Endodermal cell (in vitro differentiated cells): Measurements from ENCODE around the gene CYP17A1. TPM values are rescaled to one million over a fixed set of nuclear protein-coding genes. Genes with fewer than 3 reads are reported as not detected.

Source experiments
- DNase-seq: peaks from one replicate; pipeline ENCODE4 v3.0.0-alpha.2; 2017
- H3K27ac ChIP-seq: 2 replicates; pipeline ENCODE4 v1.5.1; 2013; ENCODE audit warnings: mild to moderate bottlenecking, low read depth, low read length, moderate library complexity
- H3K27me3 ChIP-seq: 2 replicates; pipeline ENCODE4 v1.6.1; 2013; ENCODE audit warnings: mild to moderate bottlenecking, low read length, moderate library complexity; ENCODE audit not compliant: insufficient read depth, control insufficient read depth, poor library complexity, severe bottlenecking
- H3K36me3 ChIP-seq: 2 replicates; pipeline ENCODE4 v1.7.0; 2013; ENCODE audit warnings: mild to moderate bottlenecking, low read length, moderate library complexity; ENCODE audit not compliant: control insufficient read depth, insufficient read depth
- H3K4me1 ChIP-seq: one replicate; pipeline ENCODE4 v1.7.0; 2013; ENCODE audit warnings: low read length; ENCODE audit not compliant: control insufficient read depth, insufficient read depth
- H3K4me3 ChIP-seq: 2 replicates; pipeline ENCODE4 v1.5.1; 2013; ENCODE audit warnings: mild to moderate bottlenecking, low read length, moderate library complexity
- H3K9ac ChIP-seq: 2 replicates; pipeline ENCODE4 v1.6.1; 2013; ENCODE audit warnings: mild to moderate bottlenecking, low read length, moderate library complexity; ENCODE audit not compliant: poor library complexity, severe bottlenecking; ENCODE audit errors: extremely low read depth
- H3K9me3 ChIP-seq: 2 replicates; pipeline ENCODE4 v1.6.1; 2013; ENCODE audit warnings: mild to moderate bottlenecking, low read length, moderate library complexity; ENCODE audit not compliant: control insufficient read depth
- H3K27ac Mint-ChIP-seq: 2 replicates; pipeline ENCODE4 v1.8.0; 2020; ENCODE audit warnings: mixed read lengths
- H3K27me3 Mint-ChIP-seq: 2 replicates; pipeline ENCODE4 v1.8.0; 2021; ENCODE audit warnings: mild to moderate bottlenecking, mixed read lengths; ENCODE audit not compliant: insufficient read depth
- H3K36me3 Mint-ChIP-seq: 2 replicates; pipeline ENCODE4 v1.8.0; 2020; ENCODE audit warnings: low read depth, mixed read lengths
- H3K4me1 Mint-ChIP-seq: 2 replicates; pipeline ENCODE4 v1.8.0; 2020; ENCODE audit warnings: mixed read lengths
- H3K4me3 Mint-ChIP-seq: 2 replicates; pipeline ENCODE4 v1.8.0; 2020; ENCODE audit warnings: mild to moderate bottlenecking, moderate library complexity, mixed read lengths
- H3K9me3 Mint-ChIP-seq: 2 replicates; pipeline ENCODE4 v1.8.0; 2020; ENCODE audit warnings: mild to moderate bottlenecking, mixed read lengths
- CTCF ChIP-seq: fragments of 200-600 bp; sonication (generic); conservative IDR thresholded peaks from 2 replicates; pipeline ENCODE4 v1.5.0; 2021; ENCODE audit warnings: antibody characterized with exemption, mild to moderate bottlenecking
- WGBS, 2 experiments: methylation state at CpG; one replicate each; pipeline versions ENCODE4 v1.1.5 to v1.1.7; 2013; ENCODE audit warnings: missing lambda C conversion rate in 2 of 2, mixed read lengths in 1 of 2; ENCODE audit not compliant: insufficient coverage in 1 of 2, insufficient read length in 1 of 2; 5-methylcytosine and 5-hydroxymethylcytosine counted together
- total RNA-seq, 2 donors: library from RNA; stranded (reverse); fragmentation: NEBNext Ultra II Directional in 1 of 2; extraction: Animal tissue kit (Norgen Biotek cat#: 25700) in 1 of 2; gene quantifications; 2 replicates in 1 of 2; 3 replicates in 1 of 2; pipeline ENCODE4 v1.2.1, GENCODE V29; 2021

The CYP17A1 gene
- total RNA-seq, 2 donors from 2014 or later: not detected

DNA sequence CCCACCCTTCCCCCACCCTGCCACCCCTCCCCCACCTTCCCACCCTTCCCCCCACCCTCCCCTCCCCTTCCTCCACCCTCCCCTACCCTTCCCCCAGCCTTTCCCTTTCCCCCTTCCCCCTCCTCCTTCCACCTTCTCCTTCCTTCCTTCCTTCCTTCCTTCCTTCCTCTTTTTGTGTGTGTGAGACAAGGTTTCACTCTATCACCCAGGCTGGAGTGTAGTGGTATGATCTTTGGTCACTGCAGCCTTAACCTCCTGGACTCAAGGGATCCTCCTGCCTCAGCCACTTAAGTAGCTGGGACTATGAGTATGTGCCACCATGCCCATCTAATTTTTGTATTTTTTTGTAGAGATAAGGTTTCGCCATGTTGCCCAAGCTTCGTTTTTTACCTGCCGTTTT lies 35.2 kb downstream of the CYP17A1 start:
- no peak for DNase-seq
- Histone ChIP-seq H3K27me3 (no peaks in the 10 kb centered on the region), H3K4me3 (no peak overlapping the region), H3K27ac (peak overlapping the region; percentile 36), H3K4me1 (no peaks in the 10 kb centered on the region), H3K36me3 (peaks cover 15% of the 10 kb centered on the region), H3K9ac (no peak overlapping the region), H3K9me3 (peaks cover 11% of the 10 kb centered on the region)
- Mint-ChIP-seq H3K36me3 (peaks cover 32% of the 10 kb centered on the region), H3K27ac (peak overlapping the region; percentile 94), H3K9me3 (peaks cover 4% of the 10 kb centered on the region), H3K4me1 (peaks cover 44% of the 10 kb centered on the region), H3K4me3 (no peak overlapping the region), H3K27me3 (no peaks in the 10 kb centered on the region)
- TF ChIP-seq CTCF: no peak
- 47 to 83% methylated on average over 1 to 3 of the region's 3 CpGs for WGBS, 2 experiments

DNA sequence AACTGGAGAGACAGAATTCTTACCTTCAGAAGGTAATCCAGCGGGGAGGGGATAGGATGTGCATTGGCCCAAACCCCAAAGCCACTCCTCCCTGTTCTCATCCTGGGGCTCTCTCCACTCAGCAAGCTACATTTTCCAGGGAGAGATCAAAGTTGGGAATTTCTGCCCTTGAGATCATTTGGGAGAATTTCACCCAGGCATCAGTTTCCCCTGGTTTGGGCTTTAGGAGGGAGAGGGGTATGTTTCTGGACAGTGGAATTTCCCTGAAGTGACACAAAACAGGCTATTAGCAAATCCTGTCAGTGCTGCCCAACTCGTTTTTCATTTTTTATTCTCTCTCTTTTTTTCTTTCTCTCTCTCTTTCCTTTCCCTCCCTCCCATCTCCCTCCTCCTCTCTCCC lies 35.7 kb downstream of the CYP17A1 start:
- no peak for TF ChIP-seq CTCF
- 78% methylated on average over 2 of the region's 2 CpGs; no CpG with 5 or more reads in 1 of the 2 experiments for WGBS, 2 experiments
- Mint-ChIP-seq H3K27me3 (no peaks in the 10 kb centered on the region), H3K9me3 (peaks cover 4% of the 10 kb centered on the region), H3K27ac (peak overlapping the region; percentile 84), H3K4me3 (no peak overlapping the region), H3K4me1 (peaks cover 48% of the 10 kb centered on the region), H3K36me3 (peaks cover 30% of the 10 kb centered on the region)
- H3K9me3 ChIP-seq: peaks cover 11% of the 10 kb centered on the region
- no peak overlapping the region for H3K4me3 ChIP-seq
- H3K27ac ChIP-seq: no peak overlapping the region
- H3K9ac ChIP-seq: no peak overlapping the region
- DNase-seq: no peak
- H3K36me3 ChIP-seq: peaks cover 15% of the 10 kb centered on the region
- H3K4me1 ChIP-seq: no peaks in the 10 kb centered on the region
- no peaks in the 10 kb centered on the region for H3K27me3 ChIP-seq

DNA sequence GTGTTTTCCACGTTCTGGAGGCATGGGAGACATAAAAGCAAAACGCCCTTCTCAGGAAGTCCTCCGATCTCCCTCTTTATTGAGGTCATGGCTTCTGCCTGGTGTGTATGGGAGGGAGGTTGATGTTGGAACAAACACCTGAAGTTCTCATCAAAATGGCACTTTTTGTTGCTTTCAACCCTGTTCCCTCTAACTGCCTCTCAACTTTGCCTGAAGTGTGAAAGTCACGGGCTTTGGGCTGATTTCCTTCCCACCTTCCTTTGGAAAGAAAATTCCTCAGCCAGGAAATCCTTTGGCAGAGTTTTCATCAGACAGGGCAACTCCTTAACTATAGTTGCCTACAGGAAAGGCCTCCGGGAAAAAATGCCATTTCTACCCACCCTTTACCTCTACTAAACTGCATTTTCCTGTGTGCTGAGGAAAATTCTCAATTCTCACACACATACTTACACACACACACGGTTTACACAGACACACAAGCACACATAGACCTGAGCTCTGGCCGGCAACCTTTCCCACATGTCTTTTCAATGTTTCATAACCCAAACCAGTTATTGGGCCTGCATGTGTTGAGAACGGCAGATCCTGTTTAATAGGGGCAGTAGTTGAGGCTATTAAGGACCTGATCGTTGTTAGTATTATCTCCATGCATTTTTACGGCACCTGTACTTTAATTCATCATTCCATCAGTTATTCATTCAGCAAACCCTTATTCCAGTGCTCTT lies 36.4 kb downstream of the CYP17A1 start:
- Histone ChIP-seq H3K27me3 (no peaks in the 10 kb centered on the region), H3K9ac (no peak overlapping the region), H3K4me3 (no peak overlapping the region), H3K27ac (peak overlapping the region; percentile 1), H3K9me3 (peaks cover 11% of the 10 kb centered on the region), H3K36me3 (peaks cover 15% of the 10 kb centered on the region), H3K4me1 (no peaks in the 10 kb centered on the region)
- Mint-ChIP-seq H3K4me1 (peaks cover 49% of the 10 kb centered on the region), H3K27me3 (no peaks in the 10 kb centered on the region), H3K36me3 (peaks cover 30% of the 10 kb centered on the region), H3K4me3 (no peak overlapping the region), H3K9me3 (peaks cover 4% of the 10 kb centered on the region), H3K27ac (peak overlapping the region; percentile 84)
- 88 to 89% methylated on average over 5 to 10 of the region's 10 CpGs for WGBS, 2 experiments
- no peak for TF ChIP-seq CTCF
- no peak for DNase-seq
